GM19468 (cell line): ENCODE measurements around the gene H2BK1.

Source experiments
- ATAC-seq: cut with Tn5 transposase; IDR thresholded peaks from one replicate; pipeline ENCODE4 v1.9.1; 2021; ENCODE audit warnings: mild to moderate bottlenecking, moderate library complexity, moderate number of reproducible peaks; ENCODE audit not compliant: unreplicated experiment; ENCODE audit errors: extremely low read depth

H2BK1 gene

GRCh38 chr7:151210087-151210854 lies at the start of gene H2BK1:
Gene H2BK1 (minus strand): TSS chr7:151210488. CDS start chr7:151210318, 170 bp downstream.
- ATAC-seq = no peak

GRCh38 chr7:151257990-151258389 lies 47.7 kb upstream of the H2BK1 start:
- no peak for ATAC-seq

- no peak for ATAC-seq
These were observed 46.2 kb upstream of the H2BK1 start for GRCh38 chr7:151256410-151257045.

- ATAC-seq = no peak
These were observed 45.1 kb upstream of the H2BK1 start for GRCh38 chr7:151255390-151255789.

GRCh38 chr7:151254851-151255250 lies 44.6 kb upstream of the H2BK1 start:
- ATAC-seq = no peak

GRCh38 chr7:151254316-151254715 lies 44.0 kb upstream of the H2BK1 start:
- no peak for ATAC-seq

- no peak for ATAC-seq
These were observed 42.8 kb upstream of the H2BK1 start for GRCh38 chr7:151252961-151253711.

GRCh38 chr7:151252561-151252835 lies 42.2 kb upstream of the H2BK1 start:
- no peak for ATAC-seq

GRCh38 chr7:151251689-151252560 lies 41.6 kb upstream of the H2BK1 start:
- ATAC-seq = no peak

GRCh38 chr7:151251328-151251688 lies 41.0 kb upstream of the H2BK1 start:
- no peak for ATAC-seq

- ATAC-seq = no peak
These were observed 40.2 kb upstream of the H2BK1 start for GRCh38 chr7:151250181-151251132.

GRCh38 chr7:151249732-151250072 lies 39.4 kb upstream of the H2BK1 start:
- ATAC-seq = no peak

GRCh38 chr7:151249034-151249731 lies 38.9 kb upstream of the H2BK1 start:
- ATAC-seq = no peak

GRCh38 chr7:151248346-151249033 lies 38.2 kb upstream of the H2BK1 start, which contains the start of gene SMARCD3:
Gene SMARCD3 (minus strand): TSS chr7:151248694. CDS start chr7:151248562, 132 bp downstream.
- ATAC-seq = no peak

- no peak for ATAC-seq
These were observed 37.5 kb upstream of the H2BK1 start for GRCh38 chr7:151247611-151248345.

- no peak for ATAC-seq
These were observed 36.7 kb upstream of the H2BK1 start for GRCh38 chr7:151246851-151247580.
